Stimulated activated CD4-positive, alpha-beta T cell treated with anti-CD3 and anti-CD28 coated beads, Interleukin-15, amount 100 ng/mL, for 48 hours (primary cell): ENCODE data around the gene AMN.

ENCODE experiments used
- DNase-seq, 2 donors: peaks; one replicate each; pipeline ENCODE4 v3.0.0-alpha.2; 2020; ENCODE audit warnings: low read depth in 2 of 2

The AMN gene

GRCh38 chr14:102965971-102966655 lies 43.6 kb downstream of the AMN start:
- DNase-seq: no peak

DNA sequence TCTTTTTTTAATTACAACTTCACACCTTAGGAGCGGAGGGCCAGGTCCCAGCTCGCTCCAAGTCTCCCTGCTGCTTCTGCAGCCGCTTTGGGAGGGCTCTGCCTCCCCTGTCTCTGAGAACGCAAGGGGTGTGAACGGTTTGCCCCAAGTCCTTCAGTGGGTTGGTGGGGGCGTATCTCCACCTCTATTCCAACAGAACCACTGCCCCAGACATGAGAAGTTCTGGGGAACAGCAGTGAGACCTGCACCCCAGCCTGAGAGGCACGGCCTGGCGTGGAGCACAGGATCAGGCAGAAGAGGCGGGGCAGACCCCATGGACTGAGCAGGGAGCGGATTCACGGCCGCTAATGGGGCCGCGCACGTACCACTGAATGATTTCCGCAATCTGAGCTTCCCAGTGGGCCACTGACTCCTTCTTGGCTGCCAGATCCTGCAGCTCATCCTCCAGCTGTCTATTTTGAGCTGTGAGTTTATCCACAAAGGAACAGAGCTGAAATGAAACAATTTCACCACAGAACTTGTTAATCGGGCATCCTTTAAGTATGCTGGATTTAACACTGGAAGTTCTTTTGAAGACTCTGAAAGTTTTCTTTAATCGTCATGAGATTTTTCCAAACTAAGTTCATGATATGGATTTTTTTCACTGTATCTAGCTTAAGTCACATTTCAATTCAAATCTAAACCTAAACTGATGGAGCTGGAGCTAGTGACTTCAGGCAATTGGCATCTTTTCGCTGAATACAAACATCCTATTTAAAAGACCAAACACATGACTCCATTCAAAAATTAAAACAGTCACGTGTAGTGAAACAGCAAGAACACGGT lies 44.4 kb downstream of the AMN start:
- no peak for DNase-seq

GRCh38 chr14:102967506-102967795 lies 45.0 kb downstream of the AMN start:
- no peak for DNase-seq

GRCh38 chr14:102968306-102968705 lies 45.8 kb downstream of the AMN start:
- DNase-seq: no peak

DNA sequence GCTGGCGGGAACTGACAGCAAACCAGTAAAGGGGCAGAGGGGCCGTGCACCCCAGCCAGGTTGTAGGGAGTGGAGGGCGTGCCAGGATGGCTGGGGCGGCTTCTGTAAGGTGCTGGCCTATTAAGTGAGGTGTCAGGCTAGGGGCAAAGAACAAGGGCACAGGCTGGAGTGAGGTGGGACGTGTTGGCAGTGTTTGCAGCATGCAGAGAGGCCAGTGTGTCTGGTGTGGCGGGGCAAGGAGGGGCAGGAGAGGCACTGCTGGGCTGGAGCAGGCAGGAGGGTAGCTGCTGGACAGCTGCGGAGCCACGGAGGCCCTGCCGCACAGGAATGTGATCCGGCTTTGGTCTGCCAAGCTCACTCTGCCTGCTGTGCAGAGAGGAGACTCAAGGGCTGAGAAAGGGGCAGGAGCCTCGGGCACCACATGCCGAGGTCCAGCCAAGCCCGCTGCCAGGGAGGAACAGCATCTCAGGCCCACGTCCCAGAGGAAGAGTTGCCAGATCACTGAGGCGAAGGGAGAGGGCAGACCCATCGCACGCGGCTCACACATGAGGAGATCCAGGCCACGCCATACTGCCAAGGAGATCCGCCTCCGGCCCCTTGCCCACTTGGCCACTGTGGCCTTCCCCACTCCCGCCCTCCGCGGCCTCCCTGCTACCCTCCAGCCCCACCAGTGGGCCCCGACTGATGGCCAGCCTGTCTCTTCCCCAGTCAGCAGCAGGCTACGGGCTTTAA lies 46.8 kb downstream of the AMN start:
- no peak for DNase-seq

GRCh38 chr14:102969901-102970300 lies 47.4 kb downstream of the AMN start:
- DNase-seq: no peak

GRCh38 chr14:102970496-102970895 lies 48.0 kb downstream of the AMN start:
- no peak for DNase-seq

GRCh38 chr14:102971314-102971713 lies 48.9 kb downstream of the AMN start:
- no peak for DNase-seq

GRCh38 chr14:102971836-102972606 lies 49.6 kb downstream of the AMN start:
- no peak for DNase-seq

GRCh38 chr14:102973706-102974285 lies 51.3 kb downstream of the AMN start:
- no peak for DNase-seq

DNA sequence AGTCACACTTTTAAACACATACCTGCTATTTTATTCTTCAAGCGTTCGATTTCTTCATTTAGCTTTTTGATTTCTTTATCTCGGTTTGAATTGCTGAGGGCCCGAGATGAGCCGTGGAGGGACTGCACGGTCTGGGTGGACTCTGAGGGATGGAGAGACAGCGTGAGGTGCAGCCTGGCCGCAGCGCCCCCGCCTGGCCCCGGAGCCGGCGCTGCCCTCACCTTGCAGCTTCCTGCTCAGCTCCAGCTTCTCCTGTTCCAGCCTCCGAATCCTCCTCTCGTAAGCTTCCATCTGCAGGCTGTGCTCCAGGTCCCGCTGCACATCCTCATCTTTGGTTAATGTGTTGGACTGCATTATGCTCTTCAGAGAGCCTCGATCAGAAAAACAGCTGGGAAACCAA lies 53.2 kb downstream of the AMN start:
- no peak for DNase-seq

- no peak for DNase-seq
Measured at GRCh38 chr14:102977475-102977874, 55.0 kb downstream of the AMN start.

GRCh38 chr14:102979406-102979805 lies 56.9 kb downstream of the AMN start:
- no peak for DNase-seq

- DNase-seq: no peak
Measured at GRCh38 chr14:102980409-102980810, 57.9 kb downstream of the AMN start.
